ENCODE results near the gene ERC2.

ERC2 gene

GRCh38 chr3:55477306-55478303, 990.7 kb downstream of the ERC2 start:
- DNase-seq = no peak

DNA sequence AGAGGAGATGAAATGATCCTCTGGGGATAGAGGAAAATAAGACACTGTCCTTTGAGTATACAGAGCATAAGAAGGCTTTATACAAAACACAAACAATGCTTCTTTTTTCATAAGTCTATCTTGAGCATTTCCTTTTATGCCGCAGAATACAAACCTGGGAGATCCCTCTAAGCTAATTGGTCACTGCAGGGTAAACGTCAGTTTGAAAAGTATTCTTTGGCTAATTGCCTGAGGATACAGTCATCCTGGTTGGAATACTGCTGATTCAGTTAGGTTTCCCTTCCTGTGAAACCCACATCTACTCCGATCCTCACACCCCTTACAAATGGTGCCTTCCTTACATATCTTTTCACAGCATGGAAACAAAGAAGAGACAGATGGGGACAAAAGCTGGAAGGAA, 991.8 kb downstream of the ERC2 start:
- no peak for DNase-seq

DNA sequence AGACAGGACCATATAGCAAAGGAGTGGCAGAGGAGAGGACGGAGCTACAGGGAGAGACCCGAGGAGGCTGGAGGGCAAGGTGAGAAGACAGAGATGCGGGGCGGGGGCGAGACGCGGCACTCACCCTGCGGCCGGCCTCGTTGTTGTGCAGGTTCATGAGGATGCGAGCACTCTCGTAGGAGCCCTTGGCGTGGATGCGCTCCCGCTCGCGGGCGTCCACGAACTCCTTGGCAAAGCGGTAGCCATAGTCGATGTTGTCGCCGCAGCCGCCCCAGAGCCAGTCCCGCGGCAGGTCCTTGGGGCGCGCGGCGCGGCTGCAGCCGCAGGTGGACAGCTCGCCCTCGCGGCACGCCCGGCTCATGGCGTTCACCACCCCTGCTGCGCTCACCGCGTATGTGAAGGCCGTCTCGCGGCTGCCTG, 994.0 kb downstream of the ERC2 start:
- DNase-seq = no peak

GRCh38 chr3:55473788-55474187, 994.5 kb downstream of the ERC2 start:
- no peak for DNase-seq

DNA sequence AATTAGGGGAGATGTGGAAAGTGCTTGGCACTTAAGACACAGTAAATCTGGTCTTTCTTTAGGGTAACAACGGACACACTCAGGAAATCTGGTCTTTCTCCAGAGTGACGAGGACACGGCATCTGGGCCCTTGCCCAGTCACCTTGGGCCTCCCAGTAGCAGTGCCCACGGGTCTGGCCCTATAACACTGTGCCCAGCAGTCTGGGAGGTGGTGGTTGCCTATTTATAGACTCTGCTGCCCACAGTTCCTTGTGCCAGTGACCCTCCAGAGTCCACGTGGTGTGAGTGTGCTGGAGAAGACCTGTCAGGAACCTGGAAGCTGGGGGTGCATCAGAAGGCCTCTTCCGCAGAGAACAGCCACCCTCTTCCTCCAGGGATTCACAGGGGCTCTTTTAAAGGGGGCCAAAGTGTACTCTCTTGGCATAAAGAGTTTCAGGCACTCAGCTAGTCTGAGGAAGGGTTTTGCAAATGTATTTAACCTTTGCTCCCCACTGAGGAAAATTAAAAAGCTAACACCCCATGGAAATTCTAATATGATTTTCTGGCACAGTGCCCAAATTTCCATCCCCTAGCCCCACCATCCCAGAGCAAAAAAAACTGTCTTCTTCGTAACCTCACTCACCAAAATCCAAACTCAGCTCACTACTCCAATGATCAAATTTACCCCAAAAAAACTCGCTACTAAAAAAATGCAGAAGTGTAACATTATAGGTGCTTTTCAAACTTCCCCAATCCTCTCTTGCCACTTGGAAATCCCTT, 996.6 kb downstream of the ERC2 start:
- DNase-seq = no peak

DNA sequence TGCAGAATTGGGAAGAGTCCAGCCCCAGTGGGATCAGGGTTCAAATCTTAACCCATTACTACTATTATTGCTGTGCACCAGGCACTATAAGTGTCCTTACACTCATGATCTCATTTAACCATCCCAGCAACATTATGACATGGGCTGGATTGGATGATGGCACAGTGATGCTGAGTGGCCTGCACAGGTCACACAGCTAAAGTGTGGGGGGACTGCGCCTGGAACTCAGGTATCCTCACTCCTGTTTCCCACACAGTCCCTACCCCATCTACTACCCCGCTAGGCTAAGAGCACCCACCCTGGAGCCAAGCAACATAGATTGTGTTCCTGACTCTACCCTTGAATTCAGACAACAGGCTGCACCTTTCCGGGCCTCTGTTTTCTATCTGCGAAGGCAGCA, 997.2 kb downstream of the ERC2 start:
- DNase-seq = no peak

GRCh38 chr3:55469957-55470526, 998.2 kb downstream of the ERC2 start:
- DNase-seq = no peak

DNA sequence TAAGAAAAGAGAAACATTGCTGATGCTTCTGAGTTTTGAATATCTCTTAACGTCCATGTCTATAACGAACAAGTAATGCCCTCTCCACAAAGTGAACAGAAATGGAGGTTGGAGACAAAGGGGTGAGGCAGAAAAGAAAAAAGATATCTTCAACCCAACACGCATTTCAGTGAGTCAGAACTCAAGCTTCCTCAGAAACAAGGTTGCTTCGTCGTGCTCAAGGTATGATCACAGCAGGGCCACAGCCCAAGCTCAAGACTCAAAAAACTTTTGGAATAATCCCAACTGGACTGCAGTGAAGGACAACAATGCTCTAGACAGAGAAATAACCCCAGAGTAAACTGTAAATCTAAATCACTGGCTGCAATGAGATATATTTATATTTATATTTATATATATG, 1000.0 kb downstream of the ERC2 start:
- no peak for DNase-seq

- DNase-seq = no peak
These were observed 1001.2 kb downstream of the ERC2 start for GRCh38 chr3:55467099-55467498.

DNA sequence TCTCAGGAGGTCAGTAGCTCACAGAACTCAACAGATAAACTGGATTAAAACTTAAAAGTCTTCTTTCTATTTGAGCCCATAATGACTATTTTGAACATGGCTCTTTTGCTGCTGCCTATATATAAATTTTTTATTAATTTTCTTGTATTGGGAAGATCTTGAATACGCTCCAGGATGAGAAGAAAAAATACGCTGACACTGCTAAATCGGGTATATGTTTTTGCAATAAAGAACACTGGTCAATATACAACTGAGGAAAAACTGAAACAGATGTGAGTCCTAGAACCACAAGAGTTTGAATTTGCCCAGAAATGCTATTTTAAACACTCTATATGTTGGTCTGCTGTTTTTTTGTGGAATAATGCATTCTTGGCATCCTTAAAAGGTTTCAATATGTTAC, 1001.7 kb downstream of the ERC2 start:
- no peak for DNase-seq

DNA sequence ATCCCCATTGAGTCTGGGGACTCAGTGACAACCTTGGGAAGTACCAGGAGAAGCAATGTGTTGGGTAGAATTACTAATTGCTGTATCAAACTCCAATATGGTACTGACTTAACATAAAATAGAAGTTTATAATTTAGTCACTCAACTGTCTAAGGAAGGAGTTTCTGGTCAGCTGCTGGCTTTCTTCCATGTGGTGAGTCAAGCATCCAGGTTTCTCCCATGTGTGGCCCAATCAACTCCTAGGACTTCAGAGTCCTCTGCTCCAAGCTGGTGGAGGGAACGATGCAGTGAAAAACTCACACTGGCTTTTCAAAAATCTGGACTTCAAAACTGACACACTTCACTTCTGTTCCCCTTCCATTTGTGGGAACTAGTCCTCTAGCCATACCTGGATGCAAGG, 1006.4 kb downstream of the ERC2 start:
- DNase-seq = no peak

GRCh38 chr3:55459838-55460237, 1008.4 kb downstream of the ERC2 start:
- DNase-seq = no peak
